Measurements from ENCODE around the gene MPPED2. TPM values are rescaled to one million over a fixed set of nuclear protein-coding genes. Genes with fewer than 3 reads are reported as not detected.

MPPED2 gene
- total RNA-seq, 1 experiment from 2014 or later = 4.7 TPM

DNA sequence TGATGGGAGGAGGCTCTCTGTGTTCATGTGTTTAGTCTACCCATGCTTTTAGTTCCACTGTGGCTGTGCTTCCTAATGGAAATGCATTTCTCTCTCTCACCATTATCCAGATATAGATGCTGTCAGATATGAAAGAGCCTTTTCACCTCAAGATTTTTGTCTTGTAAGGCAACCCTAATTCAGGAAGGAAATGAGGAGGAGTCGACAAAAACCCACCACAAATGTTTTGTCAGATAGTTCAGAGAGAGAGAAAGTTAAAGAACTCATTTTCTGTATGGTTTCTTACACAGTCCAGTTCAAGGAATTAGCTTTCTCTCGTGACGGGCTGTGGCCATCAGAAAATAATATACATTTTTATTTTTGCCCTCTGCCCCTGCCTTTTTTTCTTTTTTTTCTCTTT, 180.8 kb downstream of the MPPED2 start:
- TF ChIP-seq, protein P1, sequence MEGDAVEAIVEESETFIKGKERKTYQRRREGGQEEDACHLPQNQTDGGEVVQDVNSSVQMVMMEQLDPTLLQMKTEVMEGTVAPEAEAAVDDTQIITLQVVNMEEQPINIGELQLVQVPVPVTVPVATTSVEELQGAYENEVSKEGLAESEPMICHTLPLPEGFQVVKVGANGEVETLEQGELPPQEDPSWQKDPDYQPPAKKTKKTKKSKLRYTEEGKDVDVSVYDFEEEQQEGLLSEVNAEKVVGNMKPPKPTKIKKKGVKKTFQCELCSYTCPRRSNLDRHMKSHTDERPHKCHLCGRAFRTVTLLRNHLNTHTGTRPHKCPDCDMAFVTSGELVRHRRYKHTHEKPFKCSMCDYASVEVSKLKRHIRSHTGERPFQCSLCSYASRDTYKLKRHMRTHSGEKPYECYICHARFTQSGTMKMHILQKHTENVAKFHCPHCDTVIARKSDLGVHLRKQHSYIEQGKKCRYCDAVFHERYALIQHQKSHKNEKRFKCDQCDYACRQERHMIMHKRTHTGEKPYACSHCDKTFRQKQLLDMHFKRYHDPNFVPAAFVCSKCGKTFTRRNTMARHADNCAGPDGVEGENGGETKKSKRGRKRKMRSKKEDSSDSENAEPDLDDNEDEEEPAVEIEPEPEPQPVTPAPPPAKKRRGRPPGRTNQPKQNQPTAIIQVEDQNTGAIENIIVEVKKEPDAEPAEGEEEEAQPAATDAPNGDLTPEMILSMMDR (conservative IDR thresholded peaks at IDR 0.05) = no peak
- H3K27me3 ChIP-seq (ENCODE audit: insufficient read depth, low read length) = 0 out of 2 replicates have a peak, but pooled peaks cover 2% of the 10 kb centered on the region
- no peak overlapping the region for H3K18ac ChIP-seq (ENCODE audit: insufficient read length, low read depth, low read length)
- no peaks in the 10 kb centered on the region for H3K79me1 ChIP-seq (ENCODE audit: insufficient read depth, low read depth, low read length, poor library complexity, severe bottlenecking)
- no CpG with 5 or more reads among the region's 3 CpGs for WGBS (ENCODE audit: extremely low coverage, insufficient read length, low lambda C conversion rate)
- no peak overlapping the region for H3K4ac ChIP-seq (ENCODE audit: low read depth, low read length)
- H2BK120ac ChIP-seq (ENCODE audit: low read depth, low read length, poor library complexity, severe bottlenecking) = no peak overlapping the region
- H3K14ac ChIP-seq (ENCODE audit: insufficient read depth, low read length) = no peak overlapping the region
- H3K27ac ChIP-seq (ENCODE audit: insufficient read length, low read depth, low read length) = no peak overlapping the region
- peaks cover 67% of the 10 kb centered on the region for H3K27me3 Mint-ChIP-seq (ENCODE audit: low read depth)
- no peaks in the 10 kb centered on the region for H3K36me3 Mint-ChIP-seq (ENCODE audit: insufficient read depth in 1 of 3, low read depth in 3 of 3)
- no peak overlapping the region for H2AFZ ChIP-seq (ENCODE audit: low read length)
- no peak overlapping the region for H2BK20ac ChIP-seq (ENCODE audit: low read depth, low read length, poor library complexity, severe bottlenecking)
- no peak overlapping the region for H3K56ac ChIP-seq (ENCODE audit: insufficient read length, low read depth, low read length)
- DNase-seq = no peak
- H3K4me1 Mint-ChIP-seq = peaks cover 18% of the 10 kb centered on the region in 2 experiments
- H3K9me3 ChIP-seq (ENCODE audit: control insufficient read depth, low read depth, low read length) = no peaks in the 10 kb centered on the region
- H2BK15ac ChIP-seq (ENCODE audit: low read depth, low read length) = no peak overlapping the region
- H3K79me2 ChIP-seq (ENCODE audit: insufficient read depth, low read length) = no peaks in the 10 kb centered on the region
- no peak overlapping the region for H3K4me2 ChIP-seq (ENCODE audit: insufficient read depth, insufficient read length, low read length)
- H3K27ac Mint-ChIP-seq = no peak overlapping the region
- H4K5ac ChIP-seq (ENCODE audit: insufficient read length, low read depth, low read length) = no peak overlapping the region
- H3K4me1 ChIP-seq (ENCODE audit: insufficient read depth, low read length) = no peaks in the 10 kb centered on the region
- H3K23me2 ChIP-seq (ENCODE audit: insufficient read length, low read depth, low read length, poor library complexity, severe bottlenecking) = no peaks in the 10 kb centered on the region
- H3K23ac ChIP-seq (ENCODE audit: insufficient read length, low read depth, low read length) = no peak overlapping the region
- no peak overlapping the region for H3K9ac ChIP-seq (ENCODE audit: extremely low read depth, insufficient read length, low read length)
- H2AK5ac ChIP-seq (ENCODE audit: insufficient read length, low read length) = no peak overlapping the region
- H4K91ac ChIP-seq (ENCODE audit: insufficient read length, low read depth, low read length) = no peak overlapping the region
- no peak overlapping the region for H2BK12ac ChIP-seq (ENCODE audit: insufficient read length, low read depth, low read length)
- H3T11ph ChIP-seq (ENCODE audit: low read length) = no peak overlapping the region
- no peak overlapping the region for H4K8ac ChIP-seq (replicated peaks; ENCODE audit: insufficient read length, low read depth, low read length)
- H4K20me1 ChIP-seq (ENCODE audit: control insufficient read depth, insufficient read depth, insufficient read length) = no peaks in the 10 kb centered on the region
- H3K4me3 Mint-ChIP-seq = no peak overlapping the region
- H2BK5ac ChIP-seq (ENCODE audit: insufficient read length, low read length) = no peak overlapping the region
- H3K9me3 Mint-ChIP-seq = no peaks in the 10 kb centered on the region; a peak in 1 of 5 replicates

All from H9 (cell line).